Measurements from ENCODE around the gene PDE6G. TPM values are rescaled to one million over a fixed set of nuclear protein-coding genes. Genes with fewer than 3 reads are reported as not detected.
A peak's percentile ranks its signal among the peaks of the same experiment; 100 is the strongest.

Gene PDE6G
- total and polyA plus RNA-seq, 2 of the 8 experiments (the other 6 are each of a cell fraction or from before 2014, with no cell fraction given) = 5.8 to 12.9 TPM

DNA sequence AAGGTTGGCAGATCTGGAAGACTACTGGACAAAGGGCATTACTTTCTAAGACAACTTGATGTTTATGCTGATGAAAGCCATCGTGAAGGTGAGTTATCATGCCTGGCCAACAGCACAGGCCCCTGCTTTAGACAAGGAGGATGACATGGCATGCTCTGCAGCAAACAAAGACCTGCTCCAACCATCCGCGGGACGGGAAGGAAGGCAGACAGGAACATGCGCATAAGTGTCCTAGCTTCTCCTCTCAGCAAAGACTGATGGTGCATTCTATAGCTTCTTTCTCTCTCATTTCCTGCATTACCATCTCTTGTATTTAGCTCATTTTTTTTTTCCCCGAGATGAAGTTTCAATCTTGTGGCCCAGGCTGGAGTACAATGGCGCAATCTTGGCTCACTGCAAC, 24.9 kb downstream of the PDE6G start:
- H2BK20ac ChIP-seq (ENCODE audit: low read length) = no peak overlapping the region
- no peaks in the 10 kb centered on the region for H4K20me1 ChIP-seq (replicated peaks in 1 of 2; ENCODE audit: control insufficient read depth in 1 of 2, insufficient read depth in 2 of 2, low read length in 2 of 2)
- H3K23me2 ChIP-seq (ENCODE audit: low read depth, low read length) = peaks cover 2% of the 10 kb centered on the region; the same call in 1 of the 2 replicates
- H2AK5ac ChIP-seq (ENCODE audit: low read depth, low read length) = no peak overlapping the region
- no peak for DNase-seq (ENCODE audit: low read depth in 1 of 2, low spot score in 2 of 2)
- H3K79me1 ChIP-seq (ENCODE audit: low read depth, low read length) = peaks cover 7% of the 10 kb centered on the region
- no peak overlapping the region for H3K18ac ChIP-seq (ENCODE audit: extremely low read depth, low read length)
- no peak overlapping the region for H4K91ac ChIP-seq (replicated peaks; ENCODE audit: insufficient read length, low read length)
- H3K4me3 ChIP-seq (ENCODE audit: extremely low read depth in 1 of 4, insufficient read depth in 2 of 4, low read depth in 3 of 4, low read length in 4 of 4) = no peak overlapping the region
- H3K23ac ChIP-seq (ENCODE audit: insufficient read length) = no peak overlapping the region
- no peak overlapping the region for H3K4me2 ChIP-seq (ENCODE audit: insufficient read depth in 1 of 2, low read depth in 2 of 2, low read length in 2 of 2)
- no peak overlapping the region for H3K56ac ChIP-seq (replicated peaks; ENCODE audit: insufficient read length, low read depth, low read length)
- no peak overlapping the region for H2BK15ac ChIP-seq (ENCODE audit: low read length)
- H2BK5ac ChIP-seq (ENCODE audit: low read depth, low read length) = no peak overlapping the region
- H3K27ac ChIP-seq (ENCODE audit: low read depth, low read length) = no peak overlapping the region
- H2BK12ac ChIP-seq (ENCODE audit: low read depth, low read length) = no peak overlapping the region
- no peak overlapping the region for H3K9ac ChIP-seq (replicated peaks in 1 of 4; ENCODE audit: extremely low read depth in 1 of 4, low read depth in 3 of 4, low read length in 3 of 4)
- ChIA-PET CTCF (ENCODE audit: partially characterized antibody) (interaction anchor here (0.6 to 1.4 kb wide), 5 partner anchors 31 to 94 kb away, joined by 3 to 4 read pairs (median 3); no protein-coding TSS in a partner anchor), POLR2A (ENCODE audit: partially characterized antibody) (interaction anchor here (0.7 to 1.2 kb wide), 4 partner anchors 10 to 79 kb away, joined by 3 to 7 read pairs (median 4); no protein-coding TSS in a partner anchor)
- H3K79me2 ChIP-seq (ENCODE audit: control insufficient read depth in 1 of 2, insufficient read depth in 2 of 2, low read length in 2 of 2) = peaks cover 7 to 46% of the 10 kb centered on the region in 2 experiments
- no peak overlapping the region for H4K5ac ChIP-seq (ENCODE audit: insufficient read length, low read depth, low read length)
- no peak overlapping the region for H4K8ac ChIP-seq (ENCODE audit: extremely low read depth, insufficient read depth, low read length)
- H3K4ac ChIP-seq (replicated peaks; ENCODE audit: insufficient read length, low read depth, low read length) = no peak overlapping the region
- WGBS, 2 experiments (ENCODE audit: extremely low coverage in 1 of 2, insufficient coverage in 1 of 2, insufficient read length in 1 of 2, insufficient replicate concordance in 2 of 2, low coverage in 1 of 2, low lambda C conversion rate in 2 of 2, missing lambda C conversion rate in 1 of 2) = 91% methylated on average over 7 of the region's 7 CpGs; no CpG with 5 or more reads in 1 of the 2 experiments
- H3K27me3 ChIP-seq (replicated peaks in 1 of 4; ENCODE audit: control insufficient read depth in 3 of 4, extremely low read depth in 1 of 4, insufficient read depth in 3 of 4, low read length in 3 of 4) = no peaks in the 10 kb centered on the region
- TF ChIP-seq HDAC2 (IDR thresholded peaks at IDR 0.05; ENCODE audit: borderline replicate concordance in 1 of 2, low read depth in 2 of 2, low read length in 2 of 2) (no peak), TCF12 (IDR thresholded peaks at IDR 0.05; ENCODE audit: low read depth, low read length) (no peak), SP4 (IDR thresholded peaks at IDR 0.05; ENCODE audit: low read length) (no peak), SIRT6 (IDR thresholded peaks at IDR 0.05; ENCODE audit: low read length) (no peak), CHD1 (IDR thresholded peaks at IDR 0.05; ENCODE audit: low read depth, low read length) (no peak), POU5F1 (IDR thresholded peaks at IDR 0.05; ENCODE audit: low read depth, low read length) (peak; percentile 66; the same call in 1 of the 2 replicates), JUND (IDR thresholded peaks at IDR 0.05; ENCODE audit: low read length) (no peak)
- H2AFZ ChIP-seq (ENCODE audit: low read length) = no peak overlapping the region
- no peaks in the 10 kb centered on the region for H3K9me3 ChIP-seq (ENCODE audit: insufficient read depth in 2 of 2, low read depth in 1 of 2, low read length in 1 of 2)
- no peaks in the 10 kb centered on the region for H3K4me1 ChIP-seq (replicated peaks in 1 of 4; ENCODE audit: control insufficient read depth in 3 of 4, insufficient read depth in 4 of 4, low read length in 3 of 4)
- peaks cover 4 to 34% (median 15%) of the 10 kb centered on the region in 4 experiments; a peak in 5 of 8 replicates for H3K36me3 ChIP-seq (ENCODE audit: control insufficient read depth in 2 of 4, insufficient read depth in 4 of 4, low read length in 3 of 4)
- no peak overlapping the region for H2BK120ac ChIP-seq (replicated peaks; ENCODE audit: low read depth, low read length)
- no peak for FAIRE-seq
- no peak overlapping the region for H3K14ac ChIP-seq (ENCODE audit: insufficient read length)

Data from H1 (cell line).